IMR-90 (cell line): ENCODE measurements around the gene SLC28A2. TPM values are rescaled to one million over a fixed set of nuclear protein-coding genes. Genes with fewer than 3 reads are reported as not detected.

Experiments used
- ATAC-seq: fragments of 200-7000 bp; cut with Tn5 transposase; 2 replicates; pipeline ENCODE4 v1.9.1; 2020; ENCODE audit warnings: low read depth, mild to moderate bottlenecking, moderate library complexity
- BruUV-seq: library from RNA; stranded (reverse); fragments of 400-500 nt; replicated peaks from 2 replicates; lab custom pipeline; 2021; lab: Mats Ljungman, UMichigan
- CTCF ChIA-PET: fragments of 300-600 bp; formaldehyde crosslinking; extraction: SDS; loops from one replicate; lab custom pipeline; 2021; ENCODE audit warnings: antibody characterized with exemption; lab: Yijun Ruan, JAX
- POLR2A ChIA-PET: fragments of 300-600 bp; sonication (Branson Sonifier 250); formaldehyde crosslinking; loops from one replicate; lab custom pipeline; 2022; ENCODE audit warnings: antibody characterized with exemption; ENCODE audit not compliant: unreplicated experiment; lab: Charles Lee
- DNase-seq: peaks from one replicate; pipeline ENCODE4 v3.0.0; 2013
- H2AFZ ChIP-seq: replicated peaks from 2 replicates; pipeline ENCODE3; 2013; ENCODE audit warnings: low read length, mild to moderate bottlenecking; ENCODE audit not compliant: poor library complexity
- H2AK5ac ChIP-seq: 2 replicates; pipeline ENCODE4 v1.6.1; 2013; ENCODE audit warnings: low read depth, low read length, inconsistent platforms
- H2AK9ac ChIP-seq: replicated peaks from 2 replicates; pipeline ENCODE3; 2013; ENCODE audit warnings: mild to moderate bottlenecking, low read depth, low read length, moderate library complexity; ENCODE audit not compliant: poor library complexity
- H2BK120ac ChIP-seq: 2 replicates; pipeline ENCODE4 v1.6.1; 2013; ENCODE audit warnings: low read depth, low read length, inconsistent platforms
- H2BK15ac ChIP-seq: 3 replicates; pipeline ENCODE4 v1.6.1; 2013; ENCODE audit warnings: low read depth, low read length, inconsistent platforms
- H2BK20ac ChIP-seq: 2 replicates; pipeline ENCODE4 v1.6.1; 2013; ENCODE audit warnings: low read depth, mild to moderate bottlenecking, inconsistent platforms, low read length, moderate library complexity
- H2BK5ac ChIP-seq: 2 replicates; pipeline ENCODE4 v1.6.1; 2013; ENCODE audit warnings: mild to moderate bottlenecking, low read depth, low read length, inconsistent platforms; ENCODE audit not compliant: poor library complexity, severe bottlenecking
- H3K14ac ChIP-seq: replicated peaks from 2 replicates; pipeline ENCODE4 v1.6.1; 2013; ENCODE audit warnings: low read depth, low read length, inconsistent platforms
- H3K18ac ChIP-seq: 2 replicates; pipeline ENCODE4 v1.6.1; 2013; ENCODE audit warnings: low read depth, low read length, control low read depth
- H3K23ac ChIP-seq: 2 replicates; pipeline ENCODE4 v1.6.1; 2013; ENCODE audit warnings: low read depth, low read length, inconsistent platforms
- H3K27ac ChIP-seq: 2 replicates; pipeline ENCODE4 v1.5.1; 2013; ENCODE audit warnings: mild to moderate bottlenecking, control low read depth, low read length; ENCODE audit not compliant: insufficient read depth
- H3K27me3 ChIP-seq: 2 replicates; pipeline ENCODE4 v1.6.1; 2013; ENCODE audit warnings: low read length; ENCODE audit not compliant: control insufficient read depth, insufficient read depth
- H3K36me3 ChIP-seq: 2 replicates; pipeline ENCODE4 v1.6.1; 2013; ENCODE audit warnings: low read length, mixed read lengths; ENCODE audit not compliant: control insufficient read depth, insufficient read depth
- H3K4ac ChIP-seq: 2 replicates; pipeline ENCODE4 v1.6.1; 2013; ENCODE audit warnings: low read depth, low read length, inconsistent platforms
- H3K4me1 ChIP-seq: 2 replicates; pipeline ENCODE4 v1.6.1; 2013; ENCODE audit warnings: low read length, mixed read lengths; ENCODE audit not compliant: control insufficient read depth, insufficient read depth
- H3K4me2 ChIP-seq: 2 replicates; pipeline ENCODE4 v1.6.1; 2013; ENCODE audit warnings: low read depth, mild to moderate bottlenecking, control low read depth, low read length, moderate library complexity
- H3K4me3 ChIP-seq: 2 replicates; pipeline ENCODE4 v1.5.1; 2013; ENCODE audit warnings: low read depth, mild to moderate bottlenecking, control low read depth, low read length, moderate library complexity; ENCODE audit not compliant: insufficient read depth
- H3K56ac ChIP-seq: 2 replicates; pipeline ENCODE4 v1.6.1; 2013; ENCODE audit warnings: low read length, inconsistent platforms; ENCODE audit not compliant: insufficient read depth; ENCODE audit errors: extremely low read depth
- H3K79me1 ChIP-seq, 2 experiments: 2 replicates each; pipeline ENCODE4 v1.6.1; 2013; ENCODE audit warnings: low read length in 2 of 2, inconsistent platforms in 1 of 2, low read depth in 1 of 2
- H3K9ac ChIP-seq: 2 replicates; pipeline ENCODE4 v1.6.1; 2013; ENCODE audit warnings: low read depth, low read length, control low read depth
- H3K9me1 ChIP-seq: 2 replicates; pipeline ENCODE4 v1.6.1; 2013; ENCODE audit warnings: low read length, inconsistent platforms; ENCODE audit not compliant: insufficient read depth
- H3K9me3 ChIP-seq: 2 replicates; pipeline ENCODE4 v1.6.1; 2013; ENCODE audit warnings: low read length; ENCODE audit not compliant: control insufficient read depth, insufficient read depth
- H4K20me1 ChIP-seq: 2 replicates; pipeline ENCODE4 v1.6.1; 2013; ENCODE audit warnings: low read length, inconsistent platforms; ENCODE audit not compliant: insufficient read depth
- H4K5ac ChIP-seq: 2 replicates; pipeline ENCODE4 v1.6.1; 2013; ENCODE audit warnings: mild to moderate bottlenecking, low read depth, low read length, control low read depth
- H4K8ac ChIP-seq, 2 experiments: 2 replicates each; pipeline ENCODE4 v1.6.1; 2013; ENCODE audit warnings: low read depth in 2 of 2, low read length in 2 of 2, control low read depth in 1 of 2, inconsistent platforms in 1 of 2
- H4K91ac ChIP-seq: 2 replicates; pipeline ENCODE4 v1.6.1; 2013; ENCODE audit warnings: low read depth, low read length, inconsistent platforms; ENCODE audit not compliant: insufficient read depth
- BHLHE40 ChIP-seq: fragments of 150-350 bp; IDR thresholded peaks from 2 replicates; pipeline ENCODE4 v1.6.1; 2016; ENCODE audit warnings: mild to moderate bottlenecking, low read depth, low read length
- CEBPB ChIP-seq: IDR thresholded peaks from 2 replicates; pipeline ENCODE4 v1.6.1; 2012; ENCODE audit warnings: low read depth, low read length, improper control_type of control experiment
- CHD1 ChIP-seq: IDR thresholded peaks from 2 replicates; pipeline ENCODE4 v1.6.1; 2012; ENCODE audit warnings: low read depth, low read length, improper control_type of control experiment
- CTCF ChIP-seq: conservative IDR thresholded peaks from 2 replicates; pipeline ENCODE4 v1.5.1; 2012; ENCODE audit warnings: mild to moderate bottlenecking, low read depth, low read length, improper control_type of control experiment
- FOS ChIP-seq: fragments of 150-350 bp; IDR thresholded peaks from 2 replicates; pipeline ENCODE4 v1.6.1; 2016; ENCODE audit warnings: low read depth, low read length
- MAZ ChIP-seq: IDR thresholded peaks from 2 replicates; pipeline ENCODE4 v1.6.1; 2012; ENCODE audit warnings: low read depth, mild to moderate bottlenecking, low read length, improper control_type of control experiment, moderate library complexity, borderline replicate concordance
- MXI1 ChIP-seq: IDR thresholded peaks from 2 replicates; pipeline ENCODE4 v1.6.1; 2012; ENCODE audit warnings: low read depth, mild to moderate bottlenecking, low read length, moderate library complexity, borderline replicate concordance
- NFE2L2 ChIP-seq: fragments of 150-350 bp; IDR thresholded peaks from 2 replicates; pipeline ENCODE4 v1.6.1; 2016; ENCODE audit warnings: low read depth, mild to moderate bottlenecking, low read length
- POLR2A ChIP-seq: IDR thresholded peaks from 2 replicates; pipeline ENCODE4 v1.6.1; 2012; ENCODE audit warnings: mild to moderate bottlenecking, low read depth, low read length
- RAD21 ChIP-seq: IDR thresholded peaks from 2 replicates; pipeline ENCODE4 v1.6.1; 2012; ENCODE audit warnings: low read length, improper control_type of control experiment
- RCOR1 ChIP-seq: IDR thresholded peaks from 2 replicates; pipeline ENCODE4 v1.6.1; 2012; ENCODE audit warnings: mild to moderate bottlenecking, low read length, improper control_type of control experiment; ENCODE audit not compliant: insufficient replicate concordance
- USF2 ChIP-seq: fragments of 150-350 bp; IDR thresholded peaks from 2 replicates; pipeline ENCODE4 v1.6.1; 2017; ENCODE audit warnings: mild to moderate bottlenecking, antibody characterized with exemption, low read length, low read depth
- WGBS, 2 experiments: methylation state at CpG; one replicate each; pipeline versions ENCODE4 v1.1.5 to v1.1.7; 2013; ENCODE audit warnings: missing lambda C conversion rate in 2 of 2; ENCODE audit not compliant: insufficient read length in 1 of 2; ENCODE audit errors: extremely low coverage in 2 of 2; 5-methylcytosine and 5-hydroxymethylcytosine counted together
- dilution Hi-C: fragments of 300-500 bp; cut with HindIII; formaldehyde crosslinking; loops from one replicate; pipeline ENCODE4 v1.14.3; 2018; ENCODE audit warnings: low sequenced_read_pairs; ENCODE audit not compliant: unreplicated experiment
- in situ Hi-C: fragments of 300-500 bp; cut with MboI; formaldehyde crosslinking; loops from 3 replicates; pipeline ENCODE4 v1.14.3; 2019; ENCODE audit warnings: low sequenced_read_pairs, inconsistent platforms, mixed read lengths
- intact Hi-C: fragments of 100-400 bp; cut with micrococcal nuclease; formaldehyde crosslinking; loops from 2 replicates; pipeline ENCODE4 v1.10.0; 2022
- polyA plus RNA-seq, 3 experiments: library from polyadenylated mRNA; depleted of rRNA; stranded (reverse); fragments of >200 nt; gene quantifications; 2 replicates each; pipeline ENCODE4 v1.2.3, GENCODE V29; 2012; ENCODE audit warnings: low replicate concordance in 1 of 3
- total RNA-seq: library from RNA; depleted of rRNA; stranded (reverse); fragments of >200 nt; gene quantifications from 2 replicates; pipeline ENCODE4 v1.2.3, GENCODE V29; 2012

SLC28A2 gene
- total and polyA plus RNA-seq, 2 of the 4 experiments (the other 2 are of a cell fraction): not detected

GRCh38 chr15:45230245-45230965, 21.6 kb upstream of the SLC28A2 start (continued):
- no peak for TF ChIP-seq USF2

- DNase-seq (no peak), ATAC-seq (no peak)
- Histone ChIP-seq H4K20me1 (no peaks in the 10 kb centered on the region), H2AK9ac (no peak overlapping the region), H2BK15ac (no peak overlapping the region), H3K79me1 (no peaks in the 10 kb centered on the region), H2AK5ac (no peak overlapping the region), H4K5ac (no peak overlapping the region), H3K56ac (no peak overlapping the region), H2BK20ac (no peak overlapping the region), H3K27me3 (no peaks in the 10 kb centered on the region), H3K4me3 (no peak overlapping the region), H3K23ac (no peak overlapping the region), H4K8ac (no peak overlapping the region), H4K91ac (no peak overlapping the region), H3K9me3 (no peaks in the 10 kb centered on the region), H3K9me1 (no peaks in the 10 kb centered on the region), H2BK5ac (no peak overlapping the region), H3K27ac (no peak overlapping the region), H2BK120ac (no peak overlapping the region), H2AFZ (no peak overlapping the region), H3K9ac (no peak overlapping the region), H3K18ac (no peak overlapping the region), H3K4ac (no peak overlapping the region), H3K4me2 (no peak overlapping the region), H3K36me3 (no peaks in the 10 kb centered on the region), H3K14ac (no peak overlapping the region), H3K4me1 (no peaks in the 10 kb centered on the region)
- dilution Hi-C loops (no loop called here), intact Hi-C loops (no loop called here), in situ Hi-C loops (no loop called here)
- POLR2A ChIA-PET: no interaction called here
- no TSS peak for BruUV-seq
- CTCF ChIA-PET: interaction anchor here (0.6 kb wide), 1 partner anchor 17 kb away, joined by 3 read pairs; no protein-coding TSS in a partner anchor
- 60% methylated on average over 1 of the region's 3 CpGs; no CpG with 5 or more reads in 1 of the 2 experiments for WGBS, 2 experiments
- no peak for TF ChIP-seq RAD21
- TF ChIP-seq CTCF: no peak
- no peak for TF ChIP-seq CHD1
- no peak for TF ChIP-seq NFE2L2
- no peak for TF ChIP-seq RCOR1
- TF ChIP-seq CEBPB: no peak
- no peak for TF ChIP-seq POLR2A
- no peak for TF ChIP-seq MAZ
- no peak for TF ChIP-seq USF2
- no peak for TF ChIP-seq MXI1
- TF ChIP-seq BHLHE40: no peak
- no peak for TF ChIP-seq FOS
These were observed 20.9 kb upstream of the SLC28A2 start for GRCh38 chr15:45231132-45231531.
